Lung (tissue), 12 donors: ENCODE results near the gene KANSL3. TPM values are rescaled to one million over a fixed set of nuclear protein-coding genes. Genes with fewer than 3 reads are reported as not detected.

Experiments used
- ATAC-seq: fragments of 200-7000 bp; cut with Tn5 transposase; one replicate; pipeline ENCODE4 v1.9.1; 2020; ENCODE audit warnings: moderate number of reproducible peaks; ENCODE audit not compliant: insufficient read depth, low FRiP score
- DNase-seq, 3 donors: peaks; one replicate each; pipeline ENCODE4 v3.0.0-alpha.2; 2013 to 2017
- H3K27ac ChIP-seq, 2 donors: one replicate each; pipeline ENCODE4 v1.5.1; 2013; ENCODE audit warnings: mild to moderate bottlenecking in 2 of 2, moderate library complexity in 2 of 2, control low read depth in 1 of 2, inconsistent platforms in 1 of 2, low read depth in 1 of 2, low read length in 1 of 2
- H3K27me3 ChIP-seq, 3 donors: one replicate each; pipeline ENCODE4 v1.5.1; 2013; ENCODE audit warnings: low read length in 2 of 3; ENCODE audit not compliant: control insufficient read depth in 3 of 3, insufficient read depth in 3 of 3
- H3K36me3 ChIP-seq, 4 donors: one replicate each; pipeline ENCODE4 v1.5.1; 2013; ENCODE audit warnings: low read length in 4 of 4, mild to moderate bottlenecking in 1 of 4, moderate library complexity in 1 of 4; ENCODE audit not compliant: control insufficient read depth in 4 of 4, insufficient read depth in 4 of 4
- H3K4me1 ChIP-seq, 5 donors: one replicate each; pipeline ENCODE4 v1.5.1; 2013; ENCODE audit warnings: low read length in 5 of 5, mild to moderate bottlenecking in 2 of 5, moderate library complexity in 1 of 5; ENCODE audit not compliant: control insufficient read depth in 5 of 5, insufficient read depth in 5 of 5
- H3K4me3 ChIP-seq: one replicate; pipeline ENCODE4 v1.5.1; 2013; ENCODE audit warnings: mild to moderate bottlenecking, control low read depth, moderate library complexity
- H3K9ac ChIP-seq, 2 donors: one replicate each; pipeline ENCODE4 v1.5.1; 2013; ENCODE audit warnings: low read length in 2 of 2, control low read depth in 1 of 2; ENCODE audit not compliant: insufficient read depth in 1 of 2
- H3K9me3 ChIP-seq, 4 donors: one replicate each; pipeline ENCODE4 v1.5.1; 2013; ENCODE audit warnings: low read length in 3 of 4, mild to moderate bottlenecking in 1 of 4, moderate library complexity in 1 of 4; ENCODE audit not compliant: control insufficient read depth in 4 of 4, insufficient read depth in 3 of 4
- CTCF ChIP-seq: IDR thresholded peaks from 2 replicates; pipeline ENCODE4 v1.5.1; 2012; ENCODE audit warnings: mild to moderate bottlenecking; ENCODE audit errors: control extremely low read depth, extremely low read depth
- WGBS, 2 donors: extraction: QIAGEN DNeasy Blood & Tissue Kit; methylation state at CpG; one replicate each; pipeline ENCODE4 v1.1.7; 2013; 5-methylcytosine and 5-hydroxymethylcytosine counted together
- polyA plus RNA-seq, 2 donors: library from polyadenylated mRNA; stranded (reverse); fragments of 200-250 nt; gene quantifications; one replicate each; pipeline ENCODE4 v1.2.1, GENCODE V29; 2013
- total RNA-seq, 2 donors: library from RNA; depleted of rRNA in 1 of 2; stranded (reverse); fragments of >200 nt in 1 of 2; gene quantifications; one replicate each; pipeline ENCODE4 v1.2.1, GENCODE V29; 2014 to 2021
- donor health status: control.
- donor health status: control.
- donor health status: Bipolar disorder and iron deficiency.
- donor health status: healthy.
- donor health status: DM: yes; HTN: yes; CAD: no.

The KANSL3 gene
- total and polyA plus RNA-seq, 4 donors = 16.7 to 91.4 (median 33.6) TPM

GRCh38 chr2:96596596-96596995 lies 41.5 kb downstream of the KANSL3 start:
- ATAC-seq (no peak), DNase-seq (no peak)
- Histone ChIP-seq H3K27me3 (no peaks in the 10 kb centered on the region), H3K4me1 (peaks cover 0 to 3% (median 0%) of the 10 kb centered on the region in 5 donors), H3K9ac (no peak overlapping the region), H3K36me3 (peaks cover 39 to 51% (median 44%) of the 10 kb centered on the region in 4 donors), H3K9me3 (no peaks in the 10 kb centered on the region), H3K4me3 (no peak overlapping the region), H3K27ac (peak overlapping the region in 1 of 2 donors; percentile 33)
- TF ChIP-seq CTCF = no peak

GRCh38 chr2:96594691-96595152 lies 43.4 kb downstream of the KANSL3 start:
- peaks cover 35 to 43% (median 39%) of the 10 kb centered on the region in 4 donors for H3K36me3 ChIP-seq
- no peaks in the 10 kb centered on the region for H3K27me3 ChIP-seq
- H3K9ac ChIP-seq = no peak overlapping the region
- H3K27ac ChIP-seq = no peak overlapping the region
- no peaks in the 10 kb centered on the region for H3K9me3 ChIP-seq
- WGBS, 2 donors = 75 to 81% methylated on average over 5 of the region's 5 CpGs
- TF ChIP-seq CTCF = no peak
- peaks cover 0 to 3% (median 0%) of the 10 kb centered on the region in 5 donors for H3K4me1 ChIP-seq
- no peak overlapping the region for H3K4me3 ChIP-seq
- no peak for ATAC-seq
- no peak for DNase-seq

- no peak for TF ChIP-seq CTCF
- Histone ChIP-seq H3K27ac (no peak overlapping the region), H3K4me3 (no peak overlapping the region), H3K27me3 (no peaks in the 10 kb centered on the region), H3K4me1 (peaks cover 0 to 3% (median 0%) of the 10 kb centered on the region in 5 donors), H3K36me3 (peaks cover 35 to 44% (median 38%) of the 10 kb centered on the region in 4 donors), H3K9ac (no peak overlapping the region), H3K9me3 (no peaks in the 10 kb centered on the region)
- DNase-seq = no peak
- ATAC-seq = no peak
- 50 to 64% methylated on average over 3 of the region's 3 CpGs for WGBS, 2 donors
Observed at GRCh38 chr2:96594282-96594681, 43.8 kb downstream of the KANSL3 start.

GRCh38 chr2:96591494-96591893 lies 46.6 kb downstream of the KANSL3 start:
- H3K27ac ChIP-seq = no peak overlapping the region
- ATAC-seq = no peak

More at GRCh38 chr2:96591494-96591893, 46.6 kb downstream of the KANSL3 start:
- H3K36me3 ChIP-seq = peaks cover 30 to 43% (median 35%) of the 10 kb centered on the region in 4 donors
- H3K9me3 ChIP-seq = peaks cover 0 to 2% (median 0%) of the 10 kb centered on the region in 4 donors
- 92 to 99% methylated on average over 3 of the region's 3 CpGs for WGBS, 2 donors
- H3K4me3 ChIP-seq = no peak overlapping the region
- no peak for DNase-seq
- no peaks in the 10 kb centered on the region for H3K27me3 ChIP-seq
- H3K4me1 ChIP-seq = peaks cover 0 to 2% (median 0%) of the 10 kb centered on the region in 5 donors
- TF ChIP-seq CTCF = no peak
- no peak overlapping the region for H3K9ac ChIP-seq
